ENCODE results near the gene IVD.

IVD gene

GRCh38 chr15:40377606-40378005 is 28.0 kb upstream of the IVD start:
- DNase-seq (ENCODE audit: low spot score) = no peak

GRCh38 chr15:40379374-40379773 is 26.2 kb upstream of the IVD start:
- no peak for DNase-seq (ENCODE audit: low spot score)

GRCh38 chr15:40379853-40380252 is 25.7 kb upstream of the IVD start:
- DNase-seq (ENCODE audit: low spot score) = peak; percentile 92

GRCh38 chr15:40380636-40381035 is 25.0 kb upstream of the IVD start:
- DNase-seq (ENCODE audit: low spot score) = no peak

- no peak for DNase-seq (ENCODE audit: low spot score)
These were observed 23.6 kb upstream of the IVD start for GRCh38 chr15:40381818-40382529.

- DNase-seq (ENCODE audit: low spot score) = peak; percentile 95
These were observed 22.8 kb upstream of the IVD start, which contains the start of gene KNSTRN for GRCh38 chr15:40382580-40383456. TSS of gene KNSTRN (plus strand) at chr15:40382721. CDS start at chr15:40382836, 115 bp downstream.

- DNase-seq (ENCODE audit: low spot score) = no peak
These were observed 19.1 kb upstream of the IVD start for GRCh38 chr15:40386480-40386879.

- no peak for DNase-seq (ENCODE audit: low spot score)
These were observed 16.4 kb upstream of the IVD start for GRCh38 chr15:40388941-40389823.

GRCh38 chr15:40389824-40390595 is 15.6 kb upstream of the IVD start:
- no peak for DNase-seq (ENCODE audit: low spot score)

GRCh38 chr15:40392986-40393948 is 12.3 kb upstream of the IVD start:
- DNase-seq (ENCODE audit: low spot score) = no peak

- no peak for DNase-seq (ENCODE audit: low spot score)
These were observed 7.7 kb upstream of the IVD start for GRCh38 chr15:40397688-40398412.

- DNase-seq (ENCODE audit: low spot score) = no peak
These were observed 7.2 kb upstream of the IVD start for GRCh38 chr15:40398413-40398873.

- no peak for DNase-seq (ENCODE audit: low spot score)
These were observed 6.2 kb upstream of the IVD start for GRCh38 chr15:40399370-40399769.

- DNase-seq (ENCODE audit: low spot score) = no peak
These were observed 1.9 kb downstream of the IVD start for GRCh38 chr15:40407330-40407990.

GRCh38 chr15:40409366-40409765 is 3.8 kb downstream of the IVD start:
- DNase-seq (ENCODE audit: low spot score) = no peak

GRCh38 chr15:40410476-40410875 is 4.9 kb downstream of the IVD start:
- no peak for DNase-seq (ENCODE audit: low spot score)

GRCh38 chr15:40412095-40412759 is 6.6 kb downstream of the IVD start:
- no peak for DNase-seq (ENCODE audit: low spot score)

GRCh38 chr15:40413036-40413435 is 7.4 kb downstream of the IVD start:
- no peak for DNase-seq (ENCODE audit: low spot score)

Measured in AG20443 (cell line).